HCT116 (cell line): ENCODE measurements around the gene NUP54. TPM values are rescaled to one million over a fixed set of nuclear protein-coding genes. Genes with fewer than 3 reads are reported as not detected.

ENCODE experiments used
- ATAC-seq: fragments of 200-7000 bp; cut with Tn5 transposase; 2 replicates; pipeline ENCODE4 v1.9.1; 2020; ENCODE audit warnings: mild to moderate bottlenecking, moderate library complexity
- BruUV-seq: library from RNA; stranded (reverse); fragments of 400-500 nt; replicated peaks from 2 replicates; lab custom pipeline; 2021; lab: Mats Ljungman, UMichigan
- CTCF ChIA-PET: fragments of 300-600 bp; sonication (Branson Sonifier 250); formaldehyde crosslinking; loops from one replicate; lab custom pipeline; 2021; ENCODE audit warnings: antibody characterized with exemption; lab: Charles Lee
- POLR2A ChIA-PET: fragments of 300-600, 350-600 bp; sonication (Branson Sonifier 250); formaldehyde crosslinking; loops from one replicate; lab custom pipeline; 2021; ENCODE audit warnings: antibody characterized with exemption; lab: Charles Lee
- RAD21 ChIA-PET, 2 experiments: fragments of 300-600 bp; sonication (Branson Sonifier 250); formaldehyde crosslinking; loops; one replicate each; lab custom pipeline; 2023; ENCODE audit warnings: low total read pairs in 2 of 2; ENCODE audit not compliant: uncharacterized antibody in 2 of 2, unreplicated experiment in 2 of 2, low non-redundant PET in 1 of 2; lab: Charles Lee
- DNase-seq: peaks from one replicate; pipeline ENCODE4 v3.0.0-alpha.2; 2010; ENCODE audit warnings: low read depth, low spot score
- H2AFZ ChIP-seq: fragments of 200-600 bp; shearing (Covaris generic), sonication (generic); 2 replicates; pipeline ENCODE4 v1.6.1; 2017; ENCODE audit warnings: low read depth, mixed run types, mixed read lengths, antibody characterized with exemption, low read length; ENCODE audit not compliant: poor library complexity, severe bottlenecking
- H3K27ac ChIP-seq: 2 replicates; pipeline ENCODE4 v1.5.1; 2012; ENCODE audit warnings: low read depth, low read length
- H3K27me3 ChIP-seq: fragments of 200-600 bp; sonication (generic); 2 replicates; pipeline ENCODE4 v1.6.1; 2016; ENCODE audit warnings: mixed run types, low read length, mixed read lengths; ENCODE audit not compliant: insufficient read depth
- H3K36me3 ChIP-seq, 2 experiments: fragments of 200-500 bp in 1 of 2; fragments of 200-600 bp in 1 of 2; sonication (Bioruptor generic) in 1 of 2; sonication (generic) in 1 of 2; 2 replicates each; pipeline versions ENCODE4 v1.5.1 to v1.6.1; 2014 to 2016; ENCODE audit warnings: low read length in 2 of 2, inconsistent platforms in 1 of 2, mixed read lengths in 1 of 2, mixed run types in 1 of 2; ENCODE audit not compliant: insufficient read depth in 2 of 2, control insufficient read depth in 1 of 2
- H3K4me1 ChIP-seq, 2 experiments: fragments of 200-600 bp in 1 of 2; sonication (generic) in 1 of 2; 2 replicates each; pipeline versions ENCODE4 v1.5.1 to v1.6.1; 2012 to 2017; ENCODE audit warnings: low read length in 2 of 2, inconsistent platforms in 1 of 2, mild to moderate bottlenecking in 1 of 2, mixed read lengths in 1 of 2, mixed run types in 1 of 2, moderate library complexity in 1 of 2; ENCODE audit not compliant: insufficient read depth in 2 of 2, control insufficient read depth in 1 of 2
- H3K4me2 ChIP-seq: fragments of 200-600 bp; sonication (generic); 2 replicates; pipeline ENCODE4 v1.6.1; 2017; ENCODE audit warnings: mixed run types, low read length, mixed read lengths
- H3K4me3 ChIP-seq, 2 experiments: fragments of 200-600 bp in 1 of 2; sonication (generic) in 1 of 2; replicated peaks in 1 of 2; 2 replicates each; pipeline ENCODE4 v1.5.1; 2011 to 2016; ENCODE audit warnings: low read length in 2 of 2, control low read depth in 1 of 2, low read depth in 1 of 2, mild to moderate bottlenecking in 1 of 2, mixed read lengths in 1 of 2, mixed run types in 1 of 2
- H3K79me2 ChIP-seq: fragments of 200-600 bp; sonication (generic); 2 replicates; pipeline ENCODE4 v1.6.1; 2017; ENCODE audit warnings: mild to moderate bottlenecking, mixed run types, low read length, moderate library complexity, mixed read lengths; ENCODE audit not compliant: insufficient read depth
- H3K9ac ChIP-seq: fragments of 200-600 bp; sonication (generic); 2 replicates; pipeline ENCODE4 v1.6.1; 2016; ENCODE audit warnings: low read length, mixed read lengths
- H3K9me2 ChIP-seq: fragments of 200-600 bp; sonication (generic), shearing (Covaris generic); 2 replicates; pipeline ENCODE4 v1.6.1; 2017; ENCODE audit warnings: mixed run types, mild to moderate bottlenecking, moderate library complexity; ENCODE audit not compliant: insufficient read depth
- H3K9me3 ChIP-seq, 2 experiments: fragments of 200-500 bp in 1 of 2; fragments of 200-600 bp in 1 of 2; sonication (Bioruptor generic) in 1 of 2; sonication (generic) in 1 of 2; 2 replicates each; pipeline ENCODE4 v1.6.1; 2014 to 2017; ENCODE audit warnings: low read length in 2 of 2, mixed read lengths in 2 of 2, inconsistent platforms in 1 of 2, low read depth in 1 of 2, mild to moderate bottlenecking in 1 of 2, mixed run types in 1 of 2, moderate library complexity in 1 of 2; ENCODE audit not compliant: control insufficient read depth in 1 of 2, insufficient read depth in 1 of 2
- H4K20me1 ChIP-seq: fragments of 200-600 bp; sonication (generic), shearing (Covaris generic); 2 replicates; pipeline ENCODE4 v1.6.1; 2017; ENCODE audit warnings: mixed run types, mild to moderate bottlenecking, moderate library complexity; ENCODE audit not compliant: insufficient read depth
- CBX3 ChIP-seq: IDR thresholded peaks from 2 replicates; pipeline ENCODE4 v1.6.1; 2012; ENCODE audit warnings: low read depth
- CEBPB ChIP-seq: IDR thresholded peaks from 2 replicates; pipeline ENCODE4 v1.6.1; 2012; ENCODE audit warnings: low read depth
- ELF1 ChIP-seq: IDR thresholded peaks from 2 replicates; pipeline ENCODE4 v1.6.1; 2012; ENCODE audit warnings: low read depth, borderline replicate concordance
- EZH2 ChIP-seq: fragments of 200-600 bp; sonication (generic); IDR thresholded peaks from 2 replicates; pipeline ENCODE4 v1.6.1; 2017; ENCODE audit warnings: antibody characterized with exemption, mixed run types
- EZH2phosphoT487 ChIP-seq: fragments of 200-600 bp; IDR thresholded peaks from 2 replicates; pipeline ENCODE4 v1.6.1; 2018; ENCODE audit warnings: antibody characterized with exemption, borderline replicate concordance
- FOSL1 ChIP-seq: IDR thresholded peaks from 2 replicates; pipeline ENCODE4 v1.6.1; 2012; ENCODE audit warnings: low read depth
- JUND ChIP-seq: IDR thresholded peaks from 2 replicates; pipeline ENCODE4 v1.6.1; 2012
- POLR2A ChIP-seq: IDR thresholded peaks from 2 replicates; pipeline ENCODE4 v1.7.0; 2011; ENCODE audit warnings: borderline replicate concordance; ENCODE audit not compliant: insufficient read depth, insufficient read length; ENCODE audit errors: extremely low read depth
- RAD21 ChIP-seq: IDR thresholded peaks from 2 replicates; pipeline ENCODE4 v1.6.1; 2012; ENCODE audit warnings: low read depth, mild to moderate bottlenecking
- REST ChIP-seq: IDR thresholded peaks from 2 replicates; pipeline ENCODE4 v1.6.1; 2012; ENCODE audit warnings: low read depth
- SIN3A ChIP-seq: IDR thresholded peaks from 2 replicates; pipeline ENCODE4 v1.6.1; 2012; ENCODE audit warnings: low read depth
- SP1 ChIP-seq: IDR thresholded peaks from 2 replicates; pipeline ENCODE4 v1.6.1; 2012; ENCODE audit warnings: low read depth
- TCF7L2 ChIP-seq: IDR thresholded peaks from 2 replicates; pipeline ENCODE4 v1.7.0; 2011; ENCODE audit warnings: borderline replicate concordance, inconsistent platforms; ENCODE audit not compliant: insufficient read depth, insufficient read length; ENCODE audit errors: extremely low read depth
- ZFX ChIP-seq: fragments of 450-650 bp; IDR thresholded peaks from 2 replicates; pipeline ENCODE4 v1.6.1; 2017
- ZNF274 ChIP-seq: fragments of 200-500 bp; sonication (Bioruptor generic); IDR thresholded peaks from 2 replicates; pipeline ENCODE4 v1.6.1; 2014; ENCODE audit warnings: mild to moderate bottlenecking, low read depth, low read length, inconsistent platforms
- intact Hi-C: fragments of 100-400 bp; cut with micrococcal nuclease; formaldehyde crosslinking; loops from 2 replicates; pipeline ENCODE4 v1.10.0; 2022
- total RNA-seq: library from RNA; stranded (reverse); gene quantifications from one replicate; pipeline ENCODE4 v1.2.1, GENCODE V29; 2021; ENCODE audit not compliant: unreplicated experiment
- TF ChIP-seq, protein P1 (sequence below): IDR thresholded peaks from 2 replicates; pipeline ENCODE4 v1.6.1; 2012
- TF ChIP-seq, protein P2 (sequence below), 3 experiments: fragments of 200-600 bp in 1 of 3; sonication (generic) in 1 of 3; IDR thresholded peaks in 2 of 3; conservative IDR thresholded peaks in 1 of 3; 2 replicates each; pipeline ENCODE4 v1.5.1; 2012 to 2017; ENCODE audit warnings: low read depth in 2 of 3, low read length in 2 of 3, antibody characterized with exemption in 1 of 3, borderline replicate concordance in 1 of 3, control low read depth in 1 of 3, mild to moderate bottlenecking in 1 of 3, mixed read lengths in 1 of 3, mixed run types in 1 of 3, moderate library complexity in 1 of 3; ENCODE audit not compliant: insufficient read depth in 1 of 3
- TF ChIP-seq, protein P3 (sequence below): IDR thresholded peaks from 2 replicates; pipeline ENCODE4 v1.6.1; 2011; ENCODE audit warnings: mild to moderate bottlenecking, low read length, moderate library complexity; ENCODE audit not compliant: insufficient replicate concordance; ENCODE audit errors: extremely low read depth
- TF ChIP-seq, protein P4 (sequence below): IDR thresholded peaks from 2 replicates; pipeline ENCODE4 v1.6.1; 2012

The NUP54 gene
- total RNA-seq, 1 experiment from 2014 or later = 53.9 TPM

DNA sequence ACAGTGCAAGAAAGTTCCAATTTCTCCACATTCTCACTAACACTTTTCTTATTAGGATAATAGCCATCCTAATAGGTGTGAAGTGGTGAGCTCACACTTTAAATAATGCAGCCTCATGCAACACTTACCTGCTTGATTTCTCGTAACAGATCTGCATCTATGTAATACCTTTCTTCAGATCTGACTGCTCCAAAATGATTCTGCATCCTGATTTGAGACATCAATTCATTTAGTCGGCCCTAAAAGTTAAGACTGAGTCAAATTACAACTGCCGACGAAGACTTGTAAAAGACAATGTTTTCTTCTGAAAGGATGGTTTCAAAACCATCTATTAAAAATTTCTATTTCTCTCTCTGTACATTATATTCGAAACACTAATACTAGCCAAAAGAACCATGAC lies 30.7 kb downstream of the NUP54 start (continued):
- no peak for TF ChIP-seq ZNF274
- TF ChIP-seq EZH2 = no peak

DNA sequence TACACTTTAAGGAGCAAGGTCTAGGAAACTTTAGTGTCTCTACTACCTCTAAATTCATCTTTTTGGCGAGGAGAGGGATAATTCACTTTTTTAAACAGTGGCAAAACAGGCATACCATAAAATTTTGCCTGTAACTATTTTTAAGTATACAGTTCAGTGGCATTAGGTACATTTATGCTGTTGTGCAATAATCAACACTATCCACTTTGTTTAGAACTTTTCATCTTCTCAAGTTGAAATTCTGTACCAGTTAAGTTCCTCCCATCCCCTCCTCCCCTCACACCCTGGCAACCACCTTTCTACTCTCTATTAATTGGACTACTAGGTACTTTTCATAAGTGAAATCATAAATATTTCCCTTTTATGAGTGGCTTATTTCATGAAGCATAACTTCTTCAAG lies 31.4 kb downstream of the NUP54 start:
- peaks cover 26 to 29% of the 10 kb centered on the region in 2 experiments; a peak in 3 of 4 replicates for H3K36me3 ChIP-seq
- no peak overlapping the region for H3K4me2 ChIP-seq
- intact Hi-C loops = no loop called here
- TF ChIP-seq FOSL1 (no peak), RAD21 (no peak), ZNF274 (no peak), POLR2A (no peak), TCF7L2 (no peak), ZFX (no peak), REST (no peak), SIN3A (no peak), ELF1 (no peak), CEBPB (no peak), SP1 (no peak), JUND (no peak), EZH2 (no peak), EZH2phosphoT487 (no peak), CBX3 (no peak)
- TF ChIP-seq, protein P1, sequence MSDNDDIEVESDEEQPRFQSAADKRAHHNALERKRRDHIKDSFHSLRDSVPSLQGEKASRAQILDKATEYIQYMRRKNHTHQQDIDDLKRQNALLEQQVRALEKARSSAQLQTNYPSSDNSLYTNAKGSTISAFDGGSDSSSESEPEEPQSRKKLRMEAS = no peak
- TF ChIP-seq, protein P2, sequence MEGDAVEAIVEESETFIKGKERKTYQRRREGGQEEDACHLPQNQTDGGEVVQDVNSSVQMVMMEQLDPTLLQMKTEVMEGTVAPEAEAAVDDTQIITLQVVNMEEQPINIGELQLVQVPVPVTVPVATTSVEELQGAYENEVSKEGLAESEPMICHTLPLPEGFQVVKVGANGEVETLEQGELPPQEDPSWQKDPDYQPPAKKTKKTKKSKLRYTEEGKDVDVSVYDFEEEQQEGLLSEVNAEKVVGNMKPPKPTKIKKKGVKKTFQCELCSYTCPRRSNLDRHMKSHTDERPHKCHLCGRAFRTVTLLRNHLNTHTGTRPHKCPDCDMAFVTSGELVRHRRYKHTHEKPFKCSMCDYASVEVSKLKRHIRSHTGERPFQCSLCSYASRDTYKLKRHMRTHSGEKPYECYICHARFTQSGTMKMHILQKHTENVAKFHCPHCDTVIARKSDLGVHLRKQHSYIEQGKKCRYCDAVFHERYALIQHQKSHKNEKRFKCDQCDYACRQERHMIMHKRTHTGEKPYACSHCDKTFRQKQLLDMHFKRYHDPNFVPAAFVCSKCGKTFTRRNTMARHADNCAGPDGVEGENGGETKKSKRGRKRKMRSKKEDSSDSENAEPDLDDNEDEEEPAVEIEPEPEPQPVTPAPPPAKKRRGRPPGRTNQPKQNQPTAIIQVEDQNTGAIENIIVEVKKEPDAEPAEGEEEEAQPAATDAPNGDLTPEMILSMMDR (IDR thresholded peaks at IDR 0.05 in 2 of 3, conservative IDR thresholded peaks at IDR 0.05 in 1 of 3; ENCODE audit: borderline replicate concordance in 1 of 3, insufficient read depth in 1 of 3, low read depth in 2 of 3, low read length in 2 of 3) = no peak
- TF ChIP-seq, protein P3, sequence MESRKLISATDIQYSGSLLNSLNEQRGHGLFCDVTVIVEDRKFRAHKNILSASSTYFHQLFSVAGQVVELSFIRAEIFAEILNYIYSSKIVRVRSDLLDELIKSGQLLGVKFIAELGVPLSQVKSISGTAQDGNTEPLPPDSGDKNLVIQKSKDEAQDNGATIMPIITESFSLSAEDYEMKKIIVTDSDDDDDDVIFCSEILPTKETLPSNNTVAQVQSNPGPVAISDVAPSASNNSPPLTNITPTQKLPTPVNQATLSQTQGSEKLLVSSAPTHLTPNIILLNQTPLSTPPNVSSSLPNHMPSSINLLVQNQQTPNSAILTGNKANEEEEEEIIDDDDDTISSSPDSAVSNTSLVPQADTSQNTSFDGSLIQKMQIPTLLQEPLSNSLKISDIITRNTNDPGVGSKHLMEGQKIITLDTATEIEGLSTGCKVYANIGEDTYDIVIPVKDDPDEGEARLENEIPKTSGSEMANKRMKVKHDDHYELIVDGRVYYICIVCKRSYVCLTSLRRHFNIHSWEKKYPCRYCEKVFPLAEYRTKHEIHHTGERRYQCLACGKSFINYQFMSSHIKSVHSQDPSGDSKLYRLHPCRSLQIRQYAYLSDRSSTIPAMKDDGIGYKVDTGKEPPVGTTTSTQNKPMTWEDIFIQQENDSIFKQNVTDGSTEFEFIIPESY = no peak
- TF ChIP-seq, protein P4, sequence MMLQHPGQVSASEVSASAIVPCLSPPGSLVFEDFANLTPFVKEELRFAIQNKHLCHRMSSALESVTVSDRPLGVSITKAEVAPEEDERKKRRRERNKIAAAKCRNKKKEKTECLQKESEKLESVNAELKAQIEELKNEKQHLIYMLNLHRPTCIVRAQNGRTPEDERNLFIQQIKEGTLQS = no peak
- no peaks in the 10 kb centered on the region for H3K79me2 ChIP-seq
- H4K20me1 ChIP-seq = no peaks in the 10 kb centered on the region
- no peak overlapping the region for H3K9ac ChIP-seq
- POLR2A ChIA-PET = no interaction called here
- CTCF ChIA-PET = no interaction called here
- no peak overlapping the region for H3K4me3 ChIP-seq
- H3K9me2 ChIP-seq = no peaks in the 10 kb centered on the region
- no peak overlapping the region for H3K27ac ChIP-seq
- H3K27me3 ChIP-seq = no peaks in the 10 kb centered on the region
- H2AFZ ChIP-seq = no peak overlapping the region
- BruUV-seq = no TSS peak
- ATAC-seq (no peak), DNase-seq (no peak)
- H3K4me1 ChIP-seq = no peaks in the 10 kb centered on the region
- RAD21 ChIA-PET = no interaction called here
- H3K9me3 ChIP-seq = no peaks in the 10 kb centered on the region
